ENCODE measurements around the gene FAM240A.

DNA sequence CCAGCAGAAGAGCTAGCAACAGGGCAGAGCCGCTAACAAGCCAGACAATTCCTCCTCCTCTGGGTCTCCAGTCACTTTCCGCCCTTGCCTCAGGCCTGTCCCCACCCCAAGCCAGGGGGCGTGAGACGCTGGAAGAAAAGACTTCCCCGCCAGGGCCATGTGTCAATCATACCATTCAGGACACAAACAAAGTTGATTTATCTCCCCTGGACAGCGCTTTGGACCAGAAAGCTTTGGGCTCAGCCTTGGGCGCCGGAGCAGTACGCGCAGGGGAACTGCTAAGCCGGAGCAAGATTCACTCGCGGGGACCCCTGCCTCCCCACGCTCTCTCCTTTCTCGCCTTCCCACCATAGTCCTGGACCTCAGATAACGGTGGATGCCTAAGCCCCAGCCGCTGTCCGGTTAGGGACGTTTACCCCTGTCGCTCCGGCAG is 46.7 kb upstream of the FAM240A start:
- TF ChIP-seq, protein P1, sequence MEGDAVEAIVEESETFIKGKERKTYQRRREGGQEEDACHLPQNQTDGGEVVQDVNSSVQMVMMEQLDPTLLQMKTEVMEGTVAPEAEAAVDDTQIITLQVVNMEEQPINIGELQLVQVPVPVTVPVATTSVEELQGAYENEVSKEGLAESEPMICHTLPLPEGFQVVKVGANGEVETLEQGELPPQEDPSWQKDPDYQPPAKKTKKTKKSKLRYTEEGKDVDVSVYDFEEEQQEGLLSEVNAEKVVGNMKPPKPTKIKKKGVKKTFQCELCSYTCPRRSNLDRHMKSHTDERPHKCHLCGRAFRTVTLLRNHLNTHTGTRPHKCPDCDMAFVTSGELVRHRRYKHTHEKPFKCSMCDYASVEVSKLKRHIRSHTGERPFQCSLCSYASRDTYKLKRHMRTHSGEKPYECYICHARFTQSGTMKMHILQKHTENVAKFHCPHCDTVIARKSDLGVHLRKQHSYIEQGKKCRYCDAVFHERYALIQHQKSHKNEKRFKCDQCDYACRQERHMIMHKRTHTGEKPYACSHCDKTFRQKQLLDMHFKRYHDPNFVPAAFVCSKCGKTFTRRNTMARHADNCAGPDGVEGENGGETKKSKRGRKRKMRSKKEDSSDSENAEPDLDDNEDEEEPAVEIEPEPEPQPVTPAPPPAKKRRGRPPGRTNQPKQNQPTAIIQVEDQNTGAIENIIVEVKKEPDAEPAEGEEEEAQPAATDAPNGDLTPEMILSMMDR (IDR thresholded peaks at IDR 0.05) = no peak
- no peak for TF ChIP-seq POLR2A (IDR thresholded peaks at IDR 0.05)

All from prostate gland (tissue), 2 donors.